BE2C (cell line): ENCODE data around the gene POC1A.
A peak's percentile ranks its signal among the peaks of the same experiment; 100 is the strongest.

Experiments
- DNase-seq: peaks from one replicate; pipeline ENCODE4 v3.0.0-alpha.2; 2020
- H3K27me3 ChIP-seq: fragments of 250-450 bp; sonication (Bioruptor Pico); 2 replicates; pipeline ENCODE4 v1.5.1; 2020; ENCODE audit warnings: mild to moderate bottlenecking
- H3K36me3 ChIP-seq: fragments of 250-450 bp; sonication (Bioruptor Pico); 2 replicates; pipeline ENCODE4 v1.5.1; 2020; ENCODE audit warnings: mild to moderate bottlenecking
- H3K4me1 ChIP-seq: fragments of 250-450 bp; sonication (Bioruptor Pico); 2 replicates; pipeline ENCODE4 v1.5.1; 2020
- H3K4me3 ChIP-seq: 2 replicates; pipeline ENCODE4 v1.5.1; 2011; ENCODE audit warnings: low read depth, low read length
- H3K9me3 ChIP-seq: fragments of 250-450 bp; sonication (Bioruptor Pico); 2 replicates; pipeline ENCODE4 v1.5.1; 2020
- TF ChIP-seq, protein P1 (sequence below): IDR thresholded peaks from 2 replicates; pipeline ENCODE4 v1.5.1; 2012; ENCODE audit warnings: mild to moderate bottlenecking, low read depth, low read length

POC1A gene

GRCh38 chr3:52088445-52089367, 65.5 kb downstream of the POC1A start:
- Histone ChIP-seq H3K36me3 (no peaks in the 10 kb centered on the region), H3K27me3 (no peaks in the 10 kb centered on the region), H3K9me3 (no peaks in the 10 kb centered on the region), H3K4me1 (no peaks in the 10 kb centered on the region), H3K4me3 (no peak overlapping the region)
- DNase-seq = peak; percentile 26
- TF ChIP-seq, protein P1, sequence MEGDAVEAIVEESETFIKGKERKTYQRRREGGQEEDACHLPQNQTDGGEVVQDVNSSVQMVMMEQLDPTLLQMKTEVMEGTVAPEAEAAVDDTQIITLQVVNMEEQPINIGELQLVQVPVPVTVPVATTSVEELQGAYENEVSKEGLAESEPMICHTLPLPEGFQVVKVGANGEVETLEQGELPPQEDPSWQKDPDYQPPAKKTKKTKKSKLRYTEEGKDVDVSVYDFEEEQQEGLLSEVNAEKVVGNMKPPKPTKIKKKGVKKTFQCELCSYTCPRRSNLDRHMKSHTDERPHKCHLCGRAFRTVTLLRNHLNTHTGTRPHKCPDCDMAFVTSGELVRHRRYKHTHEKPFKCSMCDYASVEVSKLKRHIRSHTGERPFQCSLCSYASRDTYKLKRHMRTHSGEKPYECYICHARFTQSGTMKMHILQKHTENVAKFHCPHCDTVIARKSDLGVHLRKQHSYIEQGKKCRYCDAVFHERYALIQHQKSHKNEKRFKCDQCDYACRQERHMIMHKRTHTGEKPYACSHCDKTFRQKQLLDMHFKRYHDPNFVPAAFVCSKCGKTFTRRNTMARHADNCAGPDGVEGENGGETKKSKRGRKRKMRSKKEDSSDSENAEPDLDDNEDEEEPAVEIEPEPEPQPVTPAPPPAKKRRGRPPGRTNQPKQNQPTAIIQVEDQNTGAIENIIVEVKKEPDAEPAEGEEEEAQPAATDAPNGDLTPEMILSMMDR = no peak

- Histone ChIP-seq H3K36me3 (no peaks in the 10 kb centered on the region), H3K27me3 (no peaks in the 10 kb centered on the region), H3K4me3 (no peak overlapping the region), H3K4me1 (no peaks in the 10 kb centered on the region), H3K9me3 (no peaks in the 10 kb centered on the region)
- no peak for DNase-seq
- TF ChIP-seq, protein P1 = no peak
These were observed 66.5 kb downstream of the POC1A start for GRCh38 chr3:52087731-52088130.

GRCh38 chr3:52086976-52087663, 67.1 kb downstream of the POC1A start:
- no peaks in the 10 kb centered on the region for H3K27me3 ChIP-seq
- H3K4me3 ChIP-seq = no peak overlapping the region
- no peak for DNase-seq
- no peaks in the 10 kb centered on the region for H3K4me1 ChIP-seq
- TF ChIP-seq, protein P1 = no peak
- no peaks in the 10 kb centered on the region for H3K36me3 ChIP-seq
- no peaks in the 10 kb centered on the region for H3K9me3 ChIP-seq

GRCh38 chr3:52086461-52086860, 67.8 kb downstream of the POC1A start:
- Histone ChIP-seq H3K4me3 (no peak overlapping the region), H3K27me3 (no peaks in the 10 kb centered on the region), H3K36me3 (no peaks in the 10 kb centered on the region), H3K9me3 (no peaks in the 10 kb centered on the region), H3K4me1 (no peaks in the 10 kb centered on the region)
- TF ChIP-seq, protein P1 = no peak
- DNase-seq = no peak

- Histone ChIP-seq H3K36me3 (no peaks in the 10 kb centered on the region), H3K27me3 (no peaks in the 10 kb centered on the region), H3K9me3 (no peaks in the 10 kb centered on the region), H3K4me3 (no peak overlapping the region), H3K4me1 (no peaks in the 10 kb centered on the region)
- TF ChIP-seq, protein P1 = no peak
- no peak for DNase-seq
These were observed 68.4 kb downstream of the POC1A start for GRCh38 chr3:52085681-52086282.
